H9 (cell line): ENCODE results near the gene NFIX. TPM values are rescaled to one million over a fixed set of nuclear protein-coding genes. Genes with fewer than 3 reads are reported as not detected.

Experiments
- DNase-seq: peaks from one replicate; pipeline ENCODE4 v3.0.0-alpha.2; 2017
- H2AFZ ChIP-seq: one replicate; pipeline ENCODE4 v1.6.1; 2013; ENCODE audit warnings: mild to moderate bottlenecking, low read length, control low read depth, moderate library complexity
- H2AK5ac ChIP-seq: 2 replicates; pipeline ENCODE4 v1.6.1; 2013; ENCODE audit warnings: low read length, control low read depth, mixed read lengths; ENCODE audit not compliant: insufficient read length
- H2BK120ac ChIP-seq: one replicate; pipeline ENCODE4 v1.6.1; 2013; ENCODE audit warnings: low read depth, mild to moderate bottlenecking, low read length, control low read depth, inconsistent platforms; ENCODE audit not compliant: poor library complexity, severe bottlenecking
- H2BK12ac ChIP-seq: 2 replicates; pipeline ENCODE4 v1.6.1; 2013; ENCODE audit warnings: low read length, control low read depth, mixed read lengths, low read depth; ENCODE audit not compliant: insufficient read length
- H2BK15ac ChIP-seq: 2 replicates; pipeline ENCODE4 v1.6.1; 2013; ENCODE audit warnings: low read depth, low read length, control low read depth
- H2BK20ac ChIP-seq: one replicate; pipeline ENCODE4 v1.6.1; 2013; ENCODE audit warnings: low read depth, mild to moderate bottlenecking, low read length, control low read depth, inconsistent platforms; ENCODE audit not compliant: poor library complexity, severe bottlenecking
- H2BK5ac ChIP-seq: 2 replicates; pipeline ENCODE4 v1.6.1; 2013; ENCODE audit warnings: low read length, control low read depth, mixed read lengths; ENCODE audit not compliant: insufficient read length
- H3K14ac ChIP-seq: 2 replicates; pipeline ENCODE4 v1.6.1; 2013; ENCODE audit warnings: low read length, control low read depth; ENCODE audit not compliant: insufficient read depth
- H3K18ac ChIP-seq: 2 replicates; pipeline ENCODE4 v1.6.1; 2013; ENCODE audit warnings: low read depth, mild to moderate bottlenecking, mixed read lengths, low read length, control low read depth; ENCODE audit not compliant: insufficient read length
- H3K23ac ChIP-seq: 2 replicates; pipeline ENCODE4 v1.6.1; 2013; ENCODE audit warnings: low read length, control low read depth, mixed read lengths, low read depth; ENCODE audit not compliant: insufficient read length
- H3K23me2 ChIP-seq: 2 replicates; pipeline ENCODE4 v1.6.1; 2013; ENCODE audit warnings: low read depth, mild to moderate bottlenecking, mixed read lengths, low read length, control low read depth; ENCODE audit not compliant: insufficient read length, poor library complexity, severe bottlenecking
- H3K27ac ChIP-seq: 2 replicates; pipeline ENCODE4 v1.5.1; 2013; ENCODE audit warnings: low read length, control low read depth, mixed read lengths, low read depth; ENCODE audit not compliant: insufficient read length
- H3K27me3 ChIP-seq: 2 replicates; pipeline ENCODE4 v1.6.1; 2013; ENCODE audit warnings: low read length, control low read depth, inconsistent platforms; ENCODE audit not compliant: insufficient read depth
- H3K4ac ChIP-seq: 2 replicates; pipeline ENCODE4 v1.6.1; 2013; ENCODE audit warnings: low read depth, mild to moderate bottlenecking, control low read depth, inconsistent platforms, low read length, moderate library complexity
- H3K4me1 ChIP-seq: 2 replicates; pipeline ENCODE4 v1.6.1; 2013; ENCODE audit warnings: low read length, control low read depth, inconsistent platforms; ENCODE audit not compliant: insufficient read depth
- H3K4me2 ChIP-seq: 2 replicates; pipeline ENCODE4 v1.6.1; 2013; ENCODE audit warnings: low read length, control low read depth, mixed read lengths; ENCODE audit not compliant: insufficient read length, insufficient read depth
- H3K56ac ChIP-seq: 2 replicates; pipeline ENCODE4 v1.6.1; 2013; ENCODE audit warnings: low read depth, mild to moderate bottlenecking, mixed read lengths, low read length, control low read depth; ENCODE audit not compliant: insufficient read length
- H3K79me1 ChIP-seq: 2 replicates; pipeline ENCODE4 v1.6.1; 2013; ENCODE audit warnings: low read depth, mild to moderate bottlenecking, moderate library complexity, low read length, control low read depth, inconsistent platforms; ENCODE audit not compliant: insufficient read depth, poor library complexity, severe bottlenecking
- H3K79me2 ChIP-seq: 2 replicates; pipeline ENCODE4 v1.6.1; 2013; ENCODE audit warnings: low read length, control low read depth, inconsistent platforms; ENCODE audit not compliant: insufficient read depth
- H3K9ac ChIP-seq: 2 replicates; pipeline ENCODE4 v1.6.1; 2013; ENCODE audit warnings: low read length, control low read depth, mixed read lengths; ENCODE audit not compliant: insufficient read length; ENCODE audit errors: extremely low read depth
- H3K9me3 ChIP-seq: one replicate; pipeline ENCODE4 v1.6.1; 2013; ENCODE audit warnings: low read depth, low read length, inconsistent platforms; ENCODE audit not compliant: control insufficient read depth
- H3T11ph ChIP-seq: one replicate; pipeline ENCODE4 v1.6.1; 2013; ENCODE audit warnings: mild to moderate bottlenecking, low read length, control low read depth, inconsistent platforms
- H4K20me1 ChIP-seq: one replicate; pipeline ENCODE4 v1.6.1; 2013; ENCODE audit not compliant: control insufficient read depth, insufficient read length, insufficient read depth
- H4K5ac ChIP-seq: 2 replicates; pipeline ENCODE4 v1.6.1; 2013; ENCODE audit warnings: low read depth, mild to moderate bottlenecking, mixed read lengths, low read length, control low read depth; ENCODE audit not compliant: insufficient read length
- H4K8ac ChIP-seq: replicated peaks from 2 replicates; pipeline ENCODE4 v1.6.1; 2013; ENCODE audit warnings: low read length, control low read depth, mixed read lengths, low read depth; ENCODE audit not compliant: insufficient read length
- H4K91ac ChIP-seq: 2 replicates; pipeline ENCODE4 v1.6.1; 2013; ENCODE audit warnings: low read depth, mild to moderate bottlenecking, moderate library complexity, mixed read lengths, low read length, control low read depth; ENCODE audit not compliant: insufficient read length
- H3K27ac Mint-ChIP-seq, 3 experiments: 2 replicates in 2 of 3; 3 replicates in 1 of 3; pipeline ENCODE4 v1.8.0; 2020 to 2021; ENCODE audit warnings: mixed read lengths in 3 of 3, mild to moderate bottlenecking in 1 of 3, moderate library complexity in 1 of 3
- H3K27me3 Mint-ChIP-seq: 2 replicates; pipeline ENCODE4 v1.8.0; 2021; ENCODE audit warnings: low read depth, mild to moderate bottlenecking, moderate library complexity, mixed read lengths
- H3K36me3 Mint-ChIP-seq, 3 experiments: 2 replicates in 2 of 3; 3 replicates in 1 of 3; pipeline ENCODE4 v1.8.0; 2020 to 2021; ENCODE audit warnings: low read depth in 3 of 3, mixed read lengths in 3 of 3; ENCODE audit not compliant: insufficient read depth in 1 of 3
- H3K4me1 Mint-ChIP-seq, 2 experiments: 2 replicates each; pipeline ENCODE4 v1.8.0; 2020; ENCODE audit warnings: mixed read lengths in 2 of 2
- H3K4me3 Mint-ChIP-seq, 2 experiments: 2 replicates in 1 of 2; 3 replicates in 1 of 2; pipeline ENCODE4 v1.8.0; 2020 to 2021; ENCODE audit warnings: mild to moderate bottlenecking in 2 of 2, mixed read lengths in 2 of 2, moderate library complexity in 1 of 2
- H3K9me3 Mint-ChIP-seq, 2 experiments: 2 replicates in 1 of 2; 3 replicates in 1 of 2; pipeline ENCODE4 v1.8.0; 2020; ENCODE audit warnings: mild to moderate bottlenecking in 2 of 2, mixed read lengths in 2 of 2, moderate library complexity in 1 of 2
- WGBS: extraction: QIAGEN DNeasy Blood & Tissue Kit; methylation state at CpG from one replicate; pipeline ENCODE4 v1.1.7; 2013; ENCODE audit warnings: missing lambda C conversion rate, low lambda C conversion rate, mixed read lengths; ENCODE audit not compliant: insufficient read length; ENCODE audit errors: extremely low coverage; 5-methylcytosine and 5-hydroxymethylcytosine counted together
- total RNA-seq: library from RNA; stranded (reverse); gene quantifications from 2 replicates; pipeline ENCODE4 v1.2.1, GENCODE V29; 2021
- TF ChIP-seq, protein P1 (sequence below): fragments of 200-600 bp; sonication (generic); conservative IDR thresholded peaks from 3 replicates; pipeline ENCODE4 v1.8.0; 2021; ENCODE audit warnings: antibody characterized with exemption, mild to moderate bottlenecking

Gene NFIX
- total RNA-seq, 1 experiment from 2014 or later, result 0.31 TPM

GRCh38 chr19:13095393-13095784, 100.1 kb downstream of the NFIX start:
- H4K20me1 ChIP-seq, result no peaks in the 10 kb centered on the region
- H3K4me3 Mint-ChIP-seq, result peak overlapping the region; percentile 55 to 76
- no peak overlapping the region for H3K18ac ChIP-seq
- H3K9ac ChIP-seq, result no peak overlapping the region
- H3K14ac ChIP-seq, result no peak overlapping the region
- no peak overlapping the region for H3K27ac Mint-ChIP-seq
- no CpG with 5 or more reads among the region's 25 CpGs for WGBS
- no peak overlapping the region for H4K8ac ChIP-seq
- H4K5ac ChIP-seq, result no peak overlapping the region
- H3K4me1 ChIP-seq, result 0 out of 2 replicates have a peak, but pooled peaks cover 2% of the 10 kb centered on the region
- H3K27me3 ChIP-seq, result peaks cover 37% of the 10 kb centered on the region; the same call in 1 of the 2 replicates
- H2AK5ac ChIP-seq, result no peak overlapping the region
- H3T11ph ChIP-seq, result no peak overlapping the region
- no peak overlapping the region for H3K56ac ChIP-seq
- TF ChIP-seq, protein P1, sequence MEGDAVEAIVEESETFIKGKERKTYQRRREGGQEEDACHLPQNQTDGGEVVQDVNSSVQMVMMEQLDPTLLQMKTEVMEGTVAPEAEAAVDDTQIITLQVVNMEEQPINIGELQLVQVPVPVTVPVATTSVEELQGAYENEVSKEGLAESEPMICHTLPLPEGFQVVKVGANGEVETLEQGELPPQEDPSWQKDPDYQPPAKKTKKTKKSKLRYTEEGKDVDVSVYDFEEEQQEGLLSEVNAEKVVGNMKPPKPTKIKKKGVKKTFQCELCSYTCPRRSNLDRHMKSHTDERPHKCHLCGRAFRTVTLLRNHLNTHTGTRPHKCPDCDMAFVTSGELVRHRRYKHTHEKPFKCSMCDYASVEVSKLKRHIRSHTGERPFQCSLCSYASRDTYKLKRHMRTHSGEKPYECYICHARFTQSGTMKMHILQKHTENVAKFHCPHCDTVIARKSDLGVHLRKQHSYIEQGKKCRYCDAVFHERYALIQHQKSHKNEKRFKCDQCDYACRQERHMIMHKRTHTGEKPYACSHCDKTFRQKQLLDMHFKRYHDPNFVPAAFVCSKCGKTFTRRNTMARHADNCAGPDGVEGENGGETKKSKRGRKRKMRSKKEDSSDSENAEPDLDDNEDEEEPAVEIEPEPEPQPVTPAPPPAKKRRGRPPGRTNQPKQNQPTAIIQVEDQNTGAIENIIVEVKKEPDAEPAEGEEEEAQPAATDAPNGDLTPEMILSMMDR, result no peak
- peaks cover 13% of the 10 kb centered on the region for H3K23me2 ChIP-seq
- H3K27ac ChIP-seq, result no peak overlapping the region
- H2BK5ac ChIP-seq, result no peak overlapping the region
- no peak overlapping the region for H2BK20ac ChIP-seq
- H3K9me3 ChIP-seq, result no peaks in the 10 kb centered on the region
- DNase-seq, result peak; percentile 89
- no peak overlapping the region for H2BK120ac ChIP-seq
- H2BK15ac ChIP-seq, result no peak overlapping the region
- H3K4ac ChIP-seq, result no peak overlapping the region
- peaks cover 4 to 7% of the 10 kb centered on the region in 2 experiments; a peak in 4 of 5 replicates for H3K9me3 Mint-ChIP-seq
- H3K36me3 Mint-ChIP-seq, result no peaks in the 10 kb centered on the region; a peak in 1 of 7 replicates
- peaks cover 85% of the 10 kb centered on the region for H3K27me3 Mint-ChIP-seq
- H3K79me1 ChIP-seq, result no peaks in the 10 kb centered on the region
- peaks cover 35 to 52% of the 10 kb centered on the region in 2 experiments for H3K4me1 Mint-ChIP-seq
- H2BK12ac ChIP-seq, result no peak overlapping the region
- H4K91ac ChIP-seq, result no peak overlapping the region
- H2AFZ ChIP-seq, result no peak overlapping the region
- no peaks in the 10 kb centered on the region for H3K79me2 ChIP-seq
- H3K23ac ChIP-seq, result no peak overlapping the region
- H3K4me2 ChIP-seq, result peak overlapping the region; percentile 67
